HCT116 (cell line): Measurements from ENCODE around the gene COL1A1.

Experiments
- CTCF ChIP-seq, 3 experiments: fragments of 200-600 bp in 1 of 3; sonication (generic) in 1 of 3; IDR thresholded peaks in 2 of 3; conservative IDR thresholded peaks in 1 of 3; 2 replicates each; pipeline ENCODE4 v1.5.1; 2012 to 2017; ENCODE audit warnings: low read depth in 2 of 3, low read length in 2 of 3, antibody characterized with exemption in 1 of 3, borderline replicate concordance in 1 of 3, control low read depth in 1 of 3, mild to moderate bottlenecking in 1 of 3, mixed read lengths in 1 of 3, mixed run types in 1 of 3, moderate library complexity in 1 of 3; ENCODE audit not compliant: insufficient read depth in 1 of 3
- POLR2AphosphoS5 ChIP-seq: IDR thresholded peaks from 2 replicates; pipeline ENCODE4 v1.6.1; 2011; ENCODE audit warnings: mild to moderate bottlenecking, low read depth, low read length, moderate library complexity

DNA sequence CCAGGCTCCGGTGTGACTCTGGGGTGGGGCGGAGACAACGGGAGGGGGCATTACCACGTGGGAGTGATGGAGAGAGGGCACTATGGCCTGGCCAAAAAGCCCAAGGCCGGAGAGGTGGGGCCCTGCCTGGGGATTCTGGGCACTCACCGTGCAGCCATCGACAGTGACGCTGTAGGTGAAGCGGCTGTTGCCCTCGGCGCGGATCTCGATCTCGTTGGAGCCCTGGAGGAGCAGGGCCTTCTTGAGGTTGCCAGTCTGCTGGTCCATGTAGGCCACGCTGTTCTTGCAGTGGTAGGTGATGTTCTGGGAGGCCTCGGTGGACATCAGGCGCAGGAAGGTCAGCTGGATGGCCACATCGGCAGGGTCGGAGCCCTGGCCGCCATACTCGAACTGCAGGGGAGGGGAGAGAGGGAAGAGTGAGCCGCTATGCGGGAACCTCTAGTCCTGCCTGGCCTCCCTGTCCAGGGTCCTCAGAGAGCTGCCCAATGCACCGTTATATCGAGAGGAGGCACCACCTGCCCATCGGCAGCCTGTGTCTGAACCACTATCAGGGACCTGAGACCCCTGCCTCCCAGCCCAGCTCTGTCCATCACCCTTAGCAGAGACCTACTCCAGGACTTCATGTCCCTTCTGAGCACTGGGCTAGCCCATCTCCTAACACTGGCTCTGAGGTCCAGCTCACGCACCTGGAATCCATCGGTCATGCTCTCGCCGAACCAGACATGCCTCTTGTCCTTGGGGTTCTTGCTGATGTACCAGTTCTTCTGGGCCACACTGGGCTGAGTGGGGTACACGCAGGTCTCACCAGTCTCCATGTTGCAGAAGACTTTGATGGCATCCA, 15.6 kb downstream of the COL1A1 start:
- no peak for TF ChIP-seq CTCF (IDR thresholded peaks at IDR 0.05 in 2 of 3, conservative IDR thresholded peaks at IDR 0.05 in 1 of 3; ENCODE audit: borderline replicate concordance in 1 of 3, insufficient read depth in 1 of 3, low read depth in 2 of 3, low read length in 2 of 3)
- no peak for TF ChIP-seq POLR2AphosphoS5
